Measurements from ENCODE around the gene OR51B4.

Gene OR51B4

GRCh38 chr11:5284637-5285036 is 17.1 kb downstream of the OR51B4 start:
- Histone ChIP-seq H3K4me3 (ENCODE audit: low read length) (no peak overlapping the region), H3K4me1 (ENCODE audit: control insufficient read depth, insufficient read depth, low read length) (no peaks in the 10 kb centered on the region), H3K36me3 (ENCODE audit: control insufficient read depth, insufficient read depth, low read length) (no peaks in the 10 kb centered on the region), H3K27me3 (ENCODE audit: control insufficient read depth, insufficient read depth, low read length) (no peaks in the 10 kb centered on the region), H3K9me3 (ENCODE audit: control insufficient read depth, insufficient read depth, low read length) (no peaks in the 10 kb centered on the region), H3K27ac (ENCODE audit: low read length) (no peak overlapping the region)
- no CpG with 5 or more reads among the region's 2 CpGs for WGBS (ENCODE audit: insufficient coverage, insufficient read length)
- DNase-seq (ENCODE audit: low read depth, low spot score), result no peak

- Histone ChIP-seq H3K27ac (ENCODE audit: low read length) (no peak overlapping the region), H3K27me3 (ENCODE audit: control insufficient read depth, insufficient read depth, low read length) (no peaks in the 10 kb centered on the region), H3K36me3 (ENCODE audit: control insufficient read depth, insufficient read depth, low read length) (no peaks in the 10 kb centered on the region), H3K9me3 (ENCODE audit: control insufficient read depth, insufficient read depth, low read length) (no peaks in the 10 kb centered on the region), H3K4me1 (ENCODE audit: control insufficient read depth, insufficient read depth, low read length) (no peaks in the 10 kb centered on the region), H3K4me3 (ENCODE audit: low read length) (no peak overlapping the region)
- no CpG with 5 or more reads among the region's 1 CpG for WGBS (ENCODE audit: insufficient coverage, insufficient read length)
- no peak for DNase-seq (ENCODE audit: low read depth, low spot score)
Observed at GRCh38 chr11:5283882-5284281, 17.9 kb downstream of the OR51B4 start.

- H3K36me3 ChIP-seq (ENCODE audit: control insufficient read depth, insufficient read depth, low read length), result no peaks in the 10 kb centered on the region
- WGBS (ENCODE audit: insufficient coverage, insufficient read length), result no CpG with 5 or more reads among the region's 3 CpGs
- no peaks in the 10 kb centered on the region for H3K4me1 ChIP-seq (ENCODE audit: control insufficient read depth, insufficient read depth, low read length)
- no peak overlapping the region for H3K4me3 ChIP-seq (ENCODE audit: low read length)
- H3K9me3 ChIP-seq (ENCODE audit: control insufficient read depth, insufficient read depth, low read length), result no peaks in the 10 kb centered on the region
- no peak overlapping the region for H3K27ac ChIP-seq (ENCODE audit: low read length)
- no peaks in the 10 kb centered on the region for H3K27me3 ChIP-seq (ENCODE audit: control insufficient read depth, insufficient read depth, low read length)
- DNase-seq (ENCODE audit: low read depth, low spot score), result no peak
Observed at GRCh38 chr11:5283086-5283485, 18.7 kb downstream of the OR51B4 start.

GRCh38 chr11:5282628-5283027 is 19.1 kb downstream of the OR51B4 start:
- no peak for DNase-seq (ENCODE audit: low read depth, low spot score)
- Histone ChIP-seq H3K36me3 (ENCODE audit: control insufficient read depth, insufficient read depth, low read length) (no peaks in the 10 kb centered on the region), H3K27ac (ENCODE audit: low read length) (no peak overlapping the region), H3K27me3 (ENCODE audit: control insufficient read depth, insufficient read depth, low read length) (no peaks in the 10 kb centered on the region), H3K9me3 (ENCODE audit: control insufficient read depth, insufficient read depth, low read length) (no peaks in the 10 kb centered on the region), H3K4me3 (ENCODE audit: low read length) (no peak overlapping the region), H3K4me1 (ENCODE audit: control insufficient read depth, insufficient read depth, low read length) (no peaks in the 10 kb centered on the region)
- WGBS (ENCODE audit: insufficient coverage, insufficient read length), result no CpG with 5 or more reads among the region's 2 CpGs

- no peak overlapping the region for H3K4me3 ChIP-seq (ENCODE audit: low read length)
- no peaks in the 10 kb centered on the region for H3K4me1 ChIP-seq (ENCODE audit: control insufficient read depth, insufficient read depth, low read length)
- H3K27me3 ChIP-seq (ENCODE audit: control insufficient read depth, insufficient read depth, low read length), result no peaks in the 10 kb centered on the region
- H3K27ac ChIP-seq (ENCODE audit: low read length), result no peak overlapping the region
- H3K36me3 ChIP-seq (ENCODE audit: control insufficient read depth, insufficient read depth, low read length), result no peaks in the 10 kb centered on the region
- DNase-seq (ENCODE audit: low read depth, low spot score), result no peak
- H3K9me3 ChIP-seq (ENCODE audit: control insufficient read depth, insufficient read depth, low read length), result no peaks in the 10 kb centered on the region
Observed at GRCh38 chr11:5281596-5281995, 20.1 kb downstream of the OR51B4 start.

GRCh38 chr11:5280582-5281102 is 21.1 kb downstream of the OR51B4 start:
- Histone ChIP-seq H3K9me3 (ENCODE audit: control insufficient read depth, insufficient read depth, low read length) (no peaks in the 10 kb centered on the region), H3K27me3 (ENCODE audit: control insufficient read depth, insufficient read depth, low read length) (no peaks in the 10 kb centered on the region), H3K36me3 (ENCODE audit: control insufficient read depth, insufficient read depth, low read length) (no peaks in the 10 kb centered on the region), H3K27ac (ENCODE audit: low read length) (no peak overlapping the region), H3K4me1 (ENCODE audit: control insufficient read depth, insufficient read depth, low read length) (no peaks in the 10 kb centered on the region), H3K4me3 (ENCODE audit: low read length) (no peak overlapping the region)
- DNase-seq (ENCODE audit: low read depth, low spot score), result no peak
- no CpG with 5 or more reads among the region's 3 CpGs for WGBS (ENCODE audit: insufficient coverage, insufficient read length)

- WGBS (ENCODE audit: insufficient coverage, insufficient read length), result no CpG with 5 or more reads among the region's 4 CpGs
- no peaks in the 10 kb centered on the region for H3K4me1 ChIP-seq (ENCODE audit: control insufficient read depth, insufficient read depth, low read length)
- H3K27me3 ChIP-seq (ENCODE audit: control insufficient read depth, insufficient read depth, low read length), result no peaks in the 10 kb centered on the region
- no peak for DNase-seq (ENCODE audit: low read depth, low spot score)
- no peak overlapping the region for H3K27ac ChIP-seq (ENCODE audit: low read length)
- no peaks in the 10 kb centered on the region for H3K36me3 ChIP-seq (ENCODE audit: control insufficient read depth, insufficient read depth, low read length)
- H3K9me3 ChIP-seq (ENCODE audit: control insufficient read depth, insufficient read depth, low read length), result no peaks in the 10 kb centered on the region
- no peak overlapping the region for H3K4me3 ChIP-seq (ENCODE audit: low read length)
Observed at GRCh38 chr11:5279471-5280090, 22.2 kb downstream of the OR51B4 start.

- WGBS (ENCODE audit: insufficient coverage, insufficient read length), result no CpG with 5 or more reads among the region's 1 CpG
- no peaks in the 10 kb centered on the region for H3K4me1 ChIP-seq (ENCODE audit: control insufficient read depth, insufficient read depth, low read length)
- no peak for DNase-seq (ENCODE audit: low read depth, low spot score)
- no peaks in the 10 kb centered on the region for H3K9me3 ChIP-seq (ENCODE audit: control insufficient read depth, insufficient read depth, low read length)
- H3K4me3 ChIP-seq (ENCODE audit: low read length), result no peak overlapping the region
- H3K36me3 ChIP-seq (ENCODE audit: control insufficient read depth, insufficient read depth, low read length), result no peaks in the 10 kb centered on the region
- H3K27ac ChIP-seq (ENCODE audit: low read length), result no peak overlapping the region
- H3K27me3 ChIP-seq (ENCODE audit: control insufficient read depth, insufficient read depth, low read length), result no peaks in the 10 kb centered on the region
Observed at GRCh38 chr11:5277807-5278382, 23.9 kb downstream of the OR51B4 start.

- H3K9me3 ChIP-seq (ENCODE audit: control insufficient read depth, insufficient read depth, low read length), result no peaks in the 10 kb centered on the region
- DNase-seq (ENCODE audit: low read depth, low spot score), result no peak
- WGBS (ENCODE audit: insufficient coverage, insufficient read length), result no CpG with 5 or more reads among the region's 2 CpGs
- H3K27ac ChIP-seq (ENCODE audit: low read length), result no peak overlapping the region
- H3K27me3 ChIP-seq (ENCODE audit: control insufficient read depth, insufficient read depth, low read length), result no peaks in the 10 kb centered on the region
- no peak overlapping the region for H3K4me3 ChIP-seq (ENCODE audit: low read length)
- H3K4me1 ChIP-seq (ENCODE audit: control insufficient read depth, insufficient read depth, low read length), result no peaks in the 10 kb centered on the region
- no peaks in the 10 kb centered on the region for H3K36me3 ChIP-seq (ENCODE audit: control insufficient read depth, insufficient read depth, low read length)
Observed at GRCh38 chr11:5276697-5277096, 25.0 kb downstream of the OR51B4 start.

- H3K27me3 ChIP-seq (ENCODE audit: control insufficient read depth, insufficient read depth, low read length), result no peaks in the 10 kb centered on the region
- H3K27ac ChIP-seq (ENCODE audit: low read length), result no peak overlapping the region
- H3K4me1 ChIP-seq (ENCODE audit: control insufficient read depth, insufficient read depth, low read length), result no peaks in the 10 kb centered on the region
- no peaks in the 10 kb centered on the region for H3K9me3 ChIP-seq (ENCODE audit: control insufficient read depth, insufficient read depth, low read length)
- WGBS (ENCODE audit: insufficient coverage, insufficient read length), result no CpG with 5 or more reads among the region's 6 CpGs
- no peak overlapping the region for H3K4me3 ChIP-seq (ENCODE audit: low read length)
- no peaks in the 10 kb centered on the region for H3K36me3 ChIP-seq (ENCODE audit: control insufficient read depth, insufficient read depth, low read length)
- no peak for DNase-seq (ENCODE audit: low read depth, low spot score)
Observed at GRCh38 chr11:5275369-5276110, 26.2 kb downstream of the OR51B4 start.

Data from iPS DF 6.9 (cell line).